Chondrocyte (in vitro differentiated cells): ENCODE results near the gene PIGT. TPM values are rescaled to one million over a fixed set of nuclear protein-coding genes. Genes with fewer than 3 reads are reported as not detected.
A peak's percentile ranks its signal among the peaks of the same experiment; 100 is the strongest.

Source experiments
- DNase-seq: peaks from one replicate; pipeline ENCODE4 v3.0.0; 2021; ENCODE audit warnings: mixed read lengths, low spot score
- H3K27ac Mint-ChIP-seq: one replicate; pipeline ENCODE4 v1.8.0; 2021; ENCODE audit warnings: mild to moderate bottlenecking, moderate library complexity, mixed read lengths; ENCODE audit not compliant: unreplicated experiment
- H3K27me3 Mint-ChIP-seq: 2 replicates; pipeline ENCODE4 v1.8.0; 2021; ENCODE audit warnings: low read depth, mixed read lengths
- H3K36me3 Mint-ChIP-seq: 2 replicates; pipeline ENCODE4 v1.8.0; 2021; ENCODE audit warnings: low read depth, mixed read lengths
- H3K4me1 Mint-ChIP-seq: 2 replicates; pipeline ENCODE4 v1.8.0; 2021; ENCODE audit warnings: low read depth, mild to moderate bottlenecking, mixed read lengths
- H3K4me3 Mint-ChIP-seq: one replicate; pipeline ENCODE4 v1.8.0; 2021; ENCODE audit warnings: mild to moderate bottlenecking, moderate library complexity, mixed read lengths; ENCODE audit not compliant: unreplicated experiment
- H3K9me3 Mint-ChIP-seq: 2 replicates; pipeline ENCODE4 v1.8.0; 2021; ENCODE audit warnings: low read depth, mixed read lengths
- total RNA-seq: library from RNA; stranded (reverse); gene quantifications from 3 replicates; pipeline ENCODE4 v1.2.1, GENCODE V29; 2021
- TF ChIP-seq, protein P1 (sequence below): fragments of 200-600 bp; sonication (generic); IDR thresholded peaks from 2 replicates; pipeline ENCODE4 v1.5.0; 2021; ENCODE audit warnings: antibody characterized with exemption, mild to moderate bottlenecking, moderate library complexity

Gene PIGT
- total RNA-seq, 1 donor from 2014 or later, result 105 TPM

DNA sequence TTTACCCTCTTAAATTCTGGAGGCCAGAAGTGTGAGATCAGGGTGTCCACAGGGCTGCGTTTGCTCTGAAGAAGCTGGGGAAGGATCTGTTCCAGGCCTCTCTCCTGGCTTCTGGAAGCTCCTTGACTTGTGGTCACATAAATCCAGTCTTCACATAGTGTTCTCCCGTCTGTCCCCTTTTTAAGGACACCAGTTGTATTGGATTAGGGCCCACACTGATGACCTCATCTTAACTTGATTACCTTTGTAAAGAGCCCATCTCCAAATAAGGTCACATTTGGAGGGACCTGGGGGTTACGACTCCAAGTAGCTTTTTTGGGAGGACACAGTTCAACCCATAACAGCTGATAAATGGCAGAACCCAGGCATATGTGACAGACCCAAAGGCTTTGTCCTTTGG is 33.6 kb downstream of the PIGT start:
- TF ChIP-seq, protein P1, sequence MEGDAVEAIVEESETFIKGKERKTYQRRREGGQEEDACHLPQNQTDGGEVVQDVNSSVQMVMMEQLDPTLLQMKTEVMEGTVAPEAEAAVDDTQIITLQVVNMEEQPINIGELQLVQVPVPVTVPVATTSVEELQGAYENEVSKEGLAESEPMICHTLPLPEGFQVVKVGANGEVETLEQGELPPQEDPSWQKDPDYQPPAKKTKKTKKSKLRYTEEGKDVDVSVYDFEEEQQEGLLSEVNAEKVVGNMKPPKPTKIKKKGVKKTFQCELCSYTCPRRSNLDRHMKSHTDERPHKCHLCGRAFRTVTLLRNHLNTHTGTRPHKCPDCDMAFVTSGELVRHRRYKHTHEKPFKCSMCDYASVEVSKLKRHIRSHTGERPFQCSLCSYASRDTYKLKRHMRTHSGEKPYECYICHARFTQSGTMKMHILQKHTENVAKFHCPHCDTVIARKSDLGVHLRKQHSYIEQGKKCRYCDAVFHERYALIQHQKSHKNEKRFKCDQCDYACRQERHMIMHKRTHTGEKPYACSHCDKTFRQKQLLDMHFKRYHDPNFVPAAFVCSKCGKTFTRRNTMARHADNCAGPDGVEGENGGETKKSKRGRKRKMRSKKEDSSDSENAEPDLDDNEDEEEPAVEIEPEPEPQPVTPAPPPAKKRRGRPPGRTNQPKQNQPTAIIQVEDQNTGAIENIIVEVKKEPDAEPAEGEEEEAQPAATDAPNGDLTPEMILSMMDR, result no peak
- Mint-ChIP-seq H3K36me3 (no peaks in the 10 kb centered on the region), H3K4me3 (no peak overlapping the region), H3K27me3 (peaks cover 45% of the 10 kb centered on the region), H3K27ac (no peak overlapping the region), H3K4me1 (no peaks in the 10 kb centered on the region), H3K9me3 (no peaks in the 10 kb centered on the region)
- DNase-seq, result no peak

DNA sequence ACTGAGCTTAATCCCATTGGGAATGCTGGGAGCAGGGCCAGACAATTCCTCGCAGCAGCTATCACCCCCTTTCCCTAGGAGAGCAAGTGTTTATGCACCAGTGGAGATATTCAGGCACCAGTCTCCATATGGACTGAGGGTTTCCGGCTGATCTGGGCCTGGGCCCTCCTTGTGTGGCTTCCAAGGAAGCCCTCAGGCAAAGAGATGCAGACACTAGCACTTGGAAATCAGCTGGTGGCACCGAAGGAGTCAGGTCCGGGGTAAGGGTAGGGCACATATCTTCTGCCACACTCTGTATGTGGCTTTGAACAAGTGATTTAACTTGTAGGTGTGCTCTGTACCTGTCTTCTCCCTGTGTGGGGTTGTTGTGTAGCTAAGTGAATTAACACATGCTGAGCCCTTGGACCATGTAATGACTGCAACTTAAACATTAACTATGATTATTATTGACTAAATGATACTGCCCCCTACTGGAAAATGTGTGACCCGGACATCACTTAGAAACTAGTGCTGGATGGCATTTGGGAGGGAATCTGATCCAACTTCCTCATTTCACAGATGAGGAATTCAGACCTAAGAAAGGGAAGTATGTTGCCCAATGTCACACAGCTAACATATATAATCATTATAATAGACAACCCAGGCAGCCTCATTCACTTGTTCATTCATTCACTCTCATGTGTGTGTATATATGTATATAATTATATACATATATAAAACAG is 34.3 kb downstream of the PIGT start:
- no peaks in the 10 kb centered on the region for H3K36me3 Mint-ChIP-seq
- no peaks in the 10 kb centered on the region for H3K4me1 Mint-ChIP-seq
- H3K27ac Mint-ChIP-seq, result no peak overlapping the region
- TF ChIP-seq, protein P1, result peak; percentile 81
- DNase-seq, result no peak
- no peak overlapping the region for H3K4me3 Mint-ChIP-seq
- H3K9me3 Mint-ChIP-seq, result no peaks in the 10 kb centered on the region
- H3K27me3 Mint-ChIP-seq, result peaks cover 40% of the 10 kb centered on the region

DNA sequence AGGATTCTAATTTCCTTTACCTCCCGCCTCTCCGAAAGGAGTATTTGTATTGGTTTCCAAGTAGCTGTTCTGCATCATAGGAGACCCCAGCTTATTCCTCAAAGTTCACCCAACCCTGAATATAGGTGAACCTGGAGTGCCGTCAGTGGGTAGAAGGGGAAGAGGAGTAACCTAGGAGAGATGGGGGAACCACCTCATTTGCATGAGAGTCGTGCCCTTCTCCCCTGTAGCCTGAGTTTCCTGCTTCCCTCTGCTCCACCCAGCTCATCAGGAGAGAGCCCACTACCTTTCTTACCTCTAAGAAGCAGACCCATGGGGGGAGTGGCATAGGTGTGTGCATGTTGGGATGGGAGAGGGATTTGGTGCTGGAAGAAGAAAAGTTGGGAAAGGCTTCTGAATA is 36.3 kb downstream of the PIGT start:
- H3K36me3 Mint-ChIP-seq, result no peaks in the 10 kb centered on the region
- DNase-seq, result no peak
- no peak overlapping the region for H3K4me3 Mint-ChIP-seq
- H3K27ac Mint-ChIP-seq, result no peak overlapping the region
- TF ChIP-seq, protein P1, result no peak
- H3K27me3 Mint-ChIP-seq, result peaks cover 33% of the 10 kb centered on the region
- H3K9me3 Mint-ChIP-seq, result no peaks in the 10 kb centered on the region
- H3K4me1 Mint-ChIP-seq, result no peaks in the 10 kb centered on the region

DNA sequence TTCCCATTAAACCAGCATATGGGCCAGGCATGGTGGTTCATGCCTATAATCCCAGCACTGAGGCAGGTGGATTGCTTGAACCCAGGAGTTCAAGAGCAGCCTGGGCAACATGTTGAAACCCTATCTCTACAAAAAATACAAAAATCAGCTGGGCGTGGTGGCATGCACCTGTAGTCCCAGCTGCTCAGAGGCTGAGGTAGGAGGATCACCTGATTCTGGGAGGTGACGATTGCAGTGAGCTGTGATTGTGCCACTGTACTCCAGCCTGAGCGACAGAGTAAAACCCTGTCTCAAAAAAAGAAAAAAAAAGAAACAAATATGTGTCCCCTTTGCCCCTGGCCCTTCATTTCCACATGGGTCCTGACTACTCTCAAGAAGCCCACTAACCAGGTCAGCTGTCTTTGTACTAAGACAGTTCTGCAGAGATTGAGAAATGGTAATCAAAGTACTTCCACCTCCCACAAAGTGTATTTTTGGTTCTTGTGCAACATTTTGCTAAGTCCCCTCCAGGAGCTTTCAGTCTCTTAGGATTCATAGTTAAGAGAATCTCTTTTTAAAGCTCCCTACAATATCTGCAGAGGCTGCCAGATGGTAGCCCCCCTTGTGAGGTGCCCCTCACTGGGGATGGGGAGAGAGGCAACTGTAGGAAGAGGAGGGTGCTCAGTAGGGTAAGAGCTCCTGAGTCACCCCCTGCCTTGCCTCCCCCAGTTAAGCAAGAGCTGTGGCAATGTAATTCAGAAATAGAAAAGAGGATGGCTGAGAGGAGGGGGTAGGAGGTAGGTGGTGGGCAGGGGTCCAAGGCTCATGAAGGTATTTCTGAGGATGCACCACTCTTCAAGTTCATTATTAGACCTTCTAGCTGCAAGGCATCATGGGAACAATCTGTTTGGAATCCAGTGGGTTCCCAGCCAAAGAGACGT is 37.1 kb downstream of the PIGT start:
- no peaks in the 10 kb centered on the region for H3K4me1 Mint-ChIP-seq
- TF ChIP-seq, protein P1, result no peak
- no peaks in the 10 kb centered on the region for H3K36me3 Mint-ChIP-seq
- no peak overlapping the region for H3K27ac Mint-ChIP-seq
- H3K4me3 Mint-ChIP-seq, result no peak overlapping the region
- H3K9me3 Mint-ChIP-seq, result no peaks in the 10 kb centered on the region
- H3K27me3 Mint-ChIP-seq, result peaks cover 28% of the 10 kb centered on the region
- no peak for DNase-seq

DNA sequence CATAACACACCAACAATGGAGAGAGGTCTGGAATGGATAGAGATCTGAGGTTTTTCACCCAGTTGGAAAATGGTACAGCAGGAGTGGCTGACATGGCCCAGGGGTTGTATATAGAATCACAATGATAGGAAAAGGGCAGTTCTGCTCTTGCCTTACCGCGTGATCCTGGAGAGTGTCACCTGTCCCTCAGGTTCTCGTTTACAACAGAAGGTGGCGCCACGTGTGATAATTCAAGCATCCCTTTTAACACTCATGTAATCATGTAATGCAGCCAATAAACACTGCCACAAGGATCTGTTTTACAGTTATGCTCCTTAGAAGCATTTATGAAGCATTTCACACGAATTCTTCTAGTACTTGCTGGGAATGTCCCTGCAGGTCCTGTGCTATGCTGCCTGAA is 40.7 kb downstream of the PIGT start:
- no peak overlapping the region for H3K4me3 Mint-ChIP-seq
- H3K27ac Mint-ChIP-seq, result no peak overlapping the region
- no peaks in the 10 kb centered on the region for H3K4me1 Mint-ChIP-seq
- H3K36me3 Mint-ChIP-seq, result no peaks in the 10 kb centered on the region
- TF ChIP-seq, protein P1, result peak; percentile 60
- peaks cover 36% of the 10 kb centered on the region for H3K27me3 Mint-ChIP-seq
- no peaks in the 10 kb centered on the region for H3K9me3 Mint-ChIP-seq
- DNase-seq, result no peak
